GM18520 (cell line): ENCODE results near the gene ZNF653.
"Not testable (repeated sequence)": the region's sequence is repeated elsewhere in the genome, so short reads cannot be mapped to it uniquely, and the experiment has no call there.

Experiments used
- ATAC-seq: cut with Tn5 transposase; IDR thresholded peaks from one replicate; pipeline ENCODE4 v1.9.1; 2021; ENCODE audit not compliant: unreplicated experiment

Gene ZNF653

GRCh38 chr19:11457115-11457514 lies 48.5 kb downstream of the ZNF653 start:
- no peak for ATAC-seq

DNA sequence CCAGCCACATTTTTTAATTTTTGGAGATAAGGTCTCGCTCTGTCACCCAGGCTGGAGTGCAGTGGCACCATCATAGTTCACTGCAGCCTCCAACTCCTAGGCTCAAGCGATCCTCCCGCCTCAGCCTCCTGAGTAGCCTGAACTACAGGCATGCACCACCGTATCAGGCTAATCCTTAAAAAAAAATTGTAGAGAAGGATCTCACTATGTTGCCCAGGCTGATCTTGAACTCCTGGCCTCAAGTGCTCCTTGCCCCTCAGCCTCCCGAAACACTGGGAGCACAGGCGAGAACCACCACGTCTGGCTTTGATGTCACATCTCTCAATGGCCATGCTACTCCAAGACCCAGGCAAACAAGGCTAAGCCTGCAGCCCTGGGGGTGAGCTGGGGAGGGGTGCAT lies 49.0 kb downstream of the ZNF653 start:
- no peak for ATAC-seq

DNA sequence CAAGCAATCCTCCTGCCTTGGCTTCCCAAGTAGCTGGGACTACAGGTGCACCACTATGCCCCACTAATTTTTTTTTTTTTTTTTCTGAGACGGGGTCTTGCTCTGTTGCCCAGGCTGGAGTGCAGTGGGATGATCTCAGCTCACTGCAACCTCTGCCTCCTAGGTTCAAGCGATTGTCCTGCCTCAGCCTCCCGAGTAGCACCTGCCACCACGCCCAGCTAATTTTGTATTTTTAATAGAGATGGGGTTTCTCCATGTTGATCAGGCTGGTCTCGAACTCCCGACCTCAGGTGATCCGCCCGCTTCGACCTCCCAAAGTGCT lies 50.4 kb downstream of the ZNF653 start:
- not testable (repeated sequence) for ATAC-seq

DNA sequence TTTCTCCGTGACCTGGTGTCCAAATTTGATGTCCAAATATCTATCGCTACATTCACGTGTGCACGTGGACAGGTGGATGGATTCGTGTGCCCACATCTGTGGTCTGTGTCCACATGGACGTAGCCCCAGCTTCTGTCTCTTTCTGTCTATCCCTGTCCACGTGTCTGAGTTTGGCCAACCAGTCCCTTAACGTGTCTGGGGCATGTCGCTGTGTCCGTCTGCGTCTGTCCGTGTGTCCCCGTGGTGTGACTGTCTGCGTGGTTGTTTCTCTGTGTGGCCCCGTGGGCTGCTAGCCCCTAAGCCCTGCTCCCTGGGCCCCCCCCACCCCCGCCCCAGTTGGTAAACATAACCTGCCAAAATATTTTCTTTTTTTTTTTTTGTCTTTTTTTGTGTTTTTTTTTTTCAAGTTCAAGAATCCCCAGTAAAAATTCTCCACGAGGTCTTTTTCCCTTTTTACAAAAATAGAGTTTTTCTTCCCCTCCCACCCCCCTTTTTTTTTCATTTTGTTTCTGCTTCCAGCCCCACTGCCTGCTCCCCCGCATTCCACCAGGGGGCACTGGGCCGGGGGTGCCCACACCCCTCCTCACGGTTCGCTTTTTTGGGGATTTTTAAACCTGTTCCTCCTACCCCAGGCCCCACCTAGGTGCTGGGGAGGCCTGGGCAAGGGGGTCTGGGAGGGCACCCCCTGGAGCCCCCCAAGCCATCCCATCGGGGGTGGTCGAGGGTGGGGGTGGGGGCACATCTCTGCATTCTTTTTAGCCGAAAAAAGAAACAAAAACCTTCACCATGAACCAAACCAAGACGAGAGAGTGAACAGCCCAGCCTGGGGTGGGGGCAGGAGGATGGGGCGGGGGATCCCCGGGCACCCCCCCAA lies 51.9 kb downstream of the ZNF653 start:
- ATAC-seq, result no peak

DNA sequence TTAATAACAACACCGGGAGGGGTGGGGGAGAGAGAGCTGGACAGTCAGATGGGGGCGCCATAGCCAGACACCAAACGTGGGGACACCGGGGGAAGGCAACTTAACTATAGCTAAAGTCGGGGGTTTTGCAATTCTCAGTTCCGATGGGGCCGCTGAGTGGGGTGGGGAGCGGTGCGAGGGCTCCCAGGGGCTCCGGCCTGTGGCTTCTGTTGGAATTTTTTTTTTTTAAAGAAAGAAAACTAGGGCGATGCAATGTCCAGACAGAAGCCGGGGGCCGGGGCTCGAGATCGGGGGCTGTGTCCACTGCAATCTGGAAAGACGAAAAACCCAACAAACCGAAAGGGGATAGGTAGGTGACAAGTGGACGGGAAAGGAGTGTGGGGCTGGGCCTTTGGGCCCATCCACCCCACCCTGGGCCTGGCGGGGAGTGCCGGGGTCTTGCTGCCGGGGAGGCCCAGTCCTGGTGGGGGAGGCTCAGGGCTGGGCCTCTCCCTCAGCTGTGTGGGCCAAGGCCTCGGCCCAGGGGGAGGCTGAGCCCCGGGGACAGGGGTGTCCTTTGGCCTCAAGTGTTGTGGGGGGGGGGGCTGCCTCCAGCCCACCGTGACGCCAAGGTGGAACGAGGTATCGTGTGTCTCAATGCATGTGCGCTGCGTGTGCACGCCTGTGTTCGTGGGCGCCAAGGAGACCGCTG lies 52.9 kb downstream of the ZNF653 start:
- ATAC-seq, result no peak

- no peak for ATAC-seq
Observed at GRCh38 chr19:11451871-11452619, 53.6 kb downstream of the ZNF653 start.

- no peak for ATAC-seq
Observed at GRCh38 chr19:11451327-11451870, 54.2 kb downstream of the ZNF653 start.

- ATAC-seq, result no peak
Observed at GRCh38 chr19:11450570-11451326, 54.9 kb downstream of the ZNF653 start.

DNA sequence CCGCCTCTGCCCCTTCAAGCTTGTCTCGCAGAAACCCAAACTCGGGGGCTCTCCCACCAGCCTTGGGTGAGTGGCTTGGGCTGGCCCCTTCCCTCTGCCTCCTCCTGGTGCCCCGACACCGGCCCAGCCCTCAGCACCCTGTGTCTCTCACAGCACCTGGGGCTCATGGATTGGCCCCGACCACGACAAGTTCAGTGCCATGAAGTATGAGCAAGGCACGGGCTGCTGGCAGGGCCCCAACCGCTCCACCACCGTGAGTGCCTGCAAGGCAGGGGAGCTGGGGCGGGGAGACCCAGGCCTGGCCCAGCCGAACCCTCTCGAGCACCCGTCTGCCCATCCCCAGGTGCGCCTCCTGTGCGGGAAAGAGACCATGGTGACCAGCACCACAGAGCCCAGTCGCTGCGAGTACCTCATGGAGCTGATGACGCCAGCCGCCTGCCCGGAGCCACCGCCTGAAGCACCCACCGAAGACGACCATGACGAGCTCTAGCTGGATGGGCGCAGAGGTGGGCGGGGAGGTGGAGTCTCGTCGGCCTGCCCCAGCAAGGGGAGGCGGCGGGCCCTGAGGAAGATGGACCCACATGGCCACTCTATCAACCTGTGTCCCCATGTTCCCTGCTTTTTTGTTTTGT lies 56.6 kb downstream of the ZNF653 start:
- ATAC-seq, result no peak

DNA sequence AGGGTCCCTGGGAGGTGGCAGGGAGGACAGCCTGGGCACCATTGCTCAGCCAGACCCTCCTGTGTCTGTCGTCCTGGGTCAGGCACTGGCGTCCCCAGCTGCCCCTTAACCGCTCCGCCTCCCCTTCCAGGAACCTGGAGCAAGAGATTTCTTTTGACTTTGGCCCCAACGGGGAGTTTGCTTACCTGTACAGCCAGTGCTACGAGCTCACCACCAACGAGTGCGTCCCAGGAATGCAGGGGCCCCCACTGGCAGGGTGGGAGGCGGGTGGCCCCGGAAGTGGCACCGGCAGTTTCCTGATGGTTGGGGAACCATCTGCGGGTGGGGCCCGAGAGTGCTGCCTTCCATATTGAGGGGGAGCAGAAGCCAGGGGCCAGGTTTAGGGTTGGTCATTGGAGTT lies 57.2 kb downstream of the ZNF653 start:
- ATAC-seq, result no peak

DNA sequence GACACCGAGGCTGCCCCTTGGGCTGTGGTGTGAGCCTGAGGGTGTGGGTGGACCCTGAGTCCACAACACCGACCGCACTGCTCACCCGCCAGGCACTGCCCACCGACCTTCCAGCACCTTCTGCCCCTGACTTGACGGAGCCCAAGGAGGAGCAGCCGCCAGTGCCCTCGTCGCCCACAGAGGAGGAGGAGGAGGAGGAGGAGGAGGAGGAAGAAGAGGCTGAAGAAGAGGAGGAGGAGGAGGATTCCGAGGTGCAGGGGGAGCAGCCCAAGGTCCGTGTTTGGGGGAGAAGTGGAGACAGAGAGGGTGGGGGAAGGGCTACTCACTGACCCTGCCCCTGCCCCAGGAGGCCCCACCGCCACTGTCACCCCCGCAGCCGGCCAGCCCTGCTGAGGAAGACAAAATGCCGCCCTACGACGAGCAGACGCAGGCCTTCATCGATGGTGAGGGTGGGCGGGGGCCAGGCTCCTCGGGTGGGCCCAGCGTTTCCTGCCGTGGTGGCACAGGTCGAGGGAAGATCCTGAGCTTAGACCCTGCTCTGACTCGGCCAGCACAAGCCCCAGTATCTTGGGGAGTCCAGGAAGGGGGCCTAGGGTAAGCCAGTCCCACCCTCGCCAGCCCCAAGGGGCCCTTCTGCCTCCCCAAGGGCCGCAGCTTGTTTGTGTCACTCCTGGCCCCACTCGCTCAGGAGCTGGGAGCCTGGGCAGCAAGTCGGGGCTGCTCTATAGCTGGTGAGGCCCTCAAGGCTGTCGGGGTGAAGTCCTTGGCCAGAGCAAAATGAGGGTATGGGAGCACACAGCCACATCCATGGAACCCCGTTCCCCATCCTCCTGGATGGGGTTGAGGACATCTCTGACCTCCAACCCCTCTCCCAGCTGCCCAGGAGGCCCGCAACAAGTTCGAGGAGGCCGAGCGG lies 58.0 kb downstream of the ZNF653 start:
- ATAC-seq, result no peak

GRCh38 chr19:11446652-11447301 lies 58.9 kb downstream of the ZNF653 start:
- no peak for ATAC-seq

DNA sequence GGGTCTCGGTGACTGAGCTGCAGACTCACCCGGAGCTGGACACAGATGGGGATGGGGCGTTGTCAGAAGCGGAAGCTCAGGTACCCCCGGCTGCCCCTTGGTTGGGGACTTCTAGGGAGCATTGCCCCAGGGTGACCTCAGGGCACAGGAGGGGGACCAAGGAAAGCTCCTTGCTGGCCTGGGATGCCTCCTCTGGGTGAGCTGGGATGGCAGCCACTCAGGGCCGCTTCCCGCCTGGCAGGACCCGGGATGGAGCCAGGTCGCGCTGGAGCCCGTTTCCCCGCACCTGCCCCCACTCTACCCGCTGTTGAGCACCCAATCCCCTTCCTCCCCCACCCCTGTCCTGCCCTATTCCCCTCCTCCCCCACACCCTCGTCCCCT lies 59.4 kb downstream of the ZNF653 start:
- ATAC-seq, result no peak

DNA sequence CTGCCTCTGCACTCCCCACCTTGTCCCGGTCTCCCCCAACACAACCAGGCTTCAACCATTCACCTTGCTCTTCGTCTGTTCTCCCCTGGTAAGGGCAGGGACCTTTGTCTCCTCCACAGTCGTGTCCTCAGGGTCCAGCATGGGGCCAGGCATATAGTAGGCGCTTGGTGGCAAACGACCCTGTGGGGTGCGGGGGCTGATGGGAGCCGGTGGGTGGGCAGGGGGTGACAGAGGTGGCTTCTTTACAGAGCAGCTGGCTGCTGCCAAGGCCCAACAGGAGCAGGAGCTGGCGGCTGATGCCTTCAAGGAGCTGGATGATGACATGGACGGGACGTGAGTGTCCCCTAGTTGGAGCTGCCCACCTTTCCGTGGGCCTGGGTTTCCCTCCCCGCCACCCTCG lies 60.5 kb downstream of the ZNF653 start:
- no peak for ATAC-seq

GRCh38 chr19:11444059-11444458 lies 61.6 kb downstream of the ZNF653 start:
- ATAC-seq, result no peak

- ATAC-seq, result no peak
Observed at GRCh38 chr19:11437955-11438354, 67.7 kb downstream of the ZNF653 start.

GRCh38 chr19:11435833-11436313 lies 69.8 kb downstream of the ZNF653 start:
- ATAC-seq, result no peak

DNA sequence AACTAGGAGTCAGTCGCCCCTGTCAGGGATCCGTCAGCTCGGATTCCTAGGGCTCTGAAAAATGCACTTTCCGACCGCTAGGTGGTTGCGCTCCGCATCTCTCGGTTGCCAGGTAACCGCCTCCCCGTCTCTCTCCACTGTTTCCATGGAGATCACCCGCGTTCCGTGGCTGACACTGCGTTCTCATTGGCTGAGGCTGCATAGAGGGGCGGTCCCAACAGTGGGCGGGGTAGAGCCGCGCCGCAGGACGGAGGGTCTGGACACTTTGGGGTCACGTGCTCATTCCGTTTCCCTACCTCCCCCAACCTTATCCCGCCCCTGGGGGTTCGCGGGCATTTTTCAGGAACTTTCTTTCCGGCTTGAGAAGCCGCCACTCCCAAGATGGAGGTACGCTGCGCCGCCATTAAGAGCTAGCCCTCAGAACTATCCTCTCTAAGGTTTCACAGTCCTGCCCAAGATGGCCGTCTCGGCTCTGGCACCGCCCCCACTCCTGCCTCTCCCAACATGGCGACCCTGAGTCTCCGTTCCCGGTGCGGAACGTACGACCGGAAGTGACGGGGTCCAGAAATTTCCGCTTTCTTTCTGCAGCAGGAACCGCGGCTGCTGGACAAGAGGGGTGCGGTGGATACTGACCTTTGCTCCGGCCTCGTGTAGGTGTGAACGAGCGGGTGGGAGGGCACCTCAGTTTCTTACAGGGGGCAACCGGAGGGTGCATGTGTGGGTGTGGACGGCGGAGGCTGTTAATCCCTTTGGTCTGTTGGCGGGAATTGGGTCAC lies 70.4 kb downstream of the ZNF653 start, which contains the start of the genes ODAD3 and PRKCSH:
Gene ODAD3 (minus strand): TSS at position 65 of the 776 bp plus-strand sequence. CDS start 105 bp downstream, outside the sequence.
Gene PRKCSH (plus strand): TSS at position 579 of the 776 bp plus-strand sequence. CDS start 483 bp downstream, outside the sequence.
- ATAC-seq, result peak; percentile 89
